Fibroblast of skin of right biceps (primary cell): ENCODE measurements around the gene OR1J2.

Experiments used
- DNase-seq: peaks from one replicate; pipeline ENCODE4 v3.0.0-alpha.2; 2013

OR1J2 gene

DNA sequence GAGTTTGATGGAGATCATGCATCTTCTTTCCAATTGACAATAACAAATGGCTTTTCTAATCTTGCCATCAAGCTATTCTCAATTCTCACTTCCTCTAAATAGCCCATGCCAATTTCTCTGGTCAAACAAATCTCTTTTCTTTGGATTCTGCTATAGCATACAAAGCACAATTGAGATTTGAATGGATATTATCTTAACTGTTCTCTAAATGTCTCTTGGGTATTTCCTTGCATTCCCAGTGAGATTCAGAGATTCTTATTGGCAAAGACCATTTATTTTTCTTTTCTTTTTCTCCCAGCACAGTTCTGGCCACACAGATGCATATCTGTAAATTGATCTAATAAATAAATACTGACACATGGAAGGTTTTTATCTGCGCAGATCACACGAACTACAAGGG is 42.2 kb downstream of the OR1J2 start, which contains the start of gene OR1N2:
Gene OR1N2 (plus strand): TSS at position 301 of the 400 bp plus-strand sequence. CDS start 100 bp downstream, outside the sequence.
- DNase-seq, result no peak
